Measurements from ENCODE around the gene RNF223.
"Not testable (repeated sequence)": the region's sequence is repeated elsewhere in the genome, so short reads cannot be mapped to it uniquely, and the experiment has no call there.

RNF223 gene

DNA sequence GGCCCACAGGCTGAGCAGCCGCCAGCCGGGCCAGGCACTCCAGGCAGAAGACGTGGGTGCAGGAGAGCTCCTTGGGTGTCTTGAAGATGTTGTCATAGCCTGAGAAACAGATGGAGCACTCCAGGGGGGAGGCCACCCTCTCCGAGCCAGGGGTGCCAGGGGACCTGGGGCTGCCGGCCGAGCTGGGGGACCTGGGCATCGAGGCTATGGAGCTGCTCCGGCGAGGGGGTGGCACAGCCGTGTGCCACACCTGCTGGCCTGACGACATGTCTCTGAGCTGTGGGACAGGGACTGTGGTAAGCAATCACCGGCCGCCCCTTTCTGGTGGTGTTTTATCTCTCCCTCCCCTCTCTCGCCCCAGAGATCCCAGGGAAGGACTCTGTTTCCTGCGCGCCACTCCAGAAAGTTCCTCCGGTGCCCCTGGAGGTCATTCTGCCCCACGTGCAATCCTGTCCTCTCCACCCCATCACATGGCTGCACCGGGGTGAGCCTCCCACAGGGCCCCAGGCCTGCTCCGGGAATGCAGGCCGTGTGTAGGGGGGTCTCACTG lies 1.7 kb downstream of the RNF223 start:
- DNase-seq (ENCODE audit: low read depth) = no peak

DNA sequence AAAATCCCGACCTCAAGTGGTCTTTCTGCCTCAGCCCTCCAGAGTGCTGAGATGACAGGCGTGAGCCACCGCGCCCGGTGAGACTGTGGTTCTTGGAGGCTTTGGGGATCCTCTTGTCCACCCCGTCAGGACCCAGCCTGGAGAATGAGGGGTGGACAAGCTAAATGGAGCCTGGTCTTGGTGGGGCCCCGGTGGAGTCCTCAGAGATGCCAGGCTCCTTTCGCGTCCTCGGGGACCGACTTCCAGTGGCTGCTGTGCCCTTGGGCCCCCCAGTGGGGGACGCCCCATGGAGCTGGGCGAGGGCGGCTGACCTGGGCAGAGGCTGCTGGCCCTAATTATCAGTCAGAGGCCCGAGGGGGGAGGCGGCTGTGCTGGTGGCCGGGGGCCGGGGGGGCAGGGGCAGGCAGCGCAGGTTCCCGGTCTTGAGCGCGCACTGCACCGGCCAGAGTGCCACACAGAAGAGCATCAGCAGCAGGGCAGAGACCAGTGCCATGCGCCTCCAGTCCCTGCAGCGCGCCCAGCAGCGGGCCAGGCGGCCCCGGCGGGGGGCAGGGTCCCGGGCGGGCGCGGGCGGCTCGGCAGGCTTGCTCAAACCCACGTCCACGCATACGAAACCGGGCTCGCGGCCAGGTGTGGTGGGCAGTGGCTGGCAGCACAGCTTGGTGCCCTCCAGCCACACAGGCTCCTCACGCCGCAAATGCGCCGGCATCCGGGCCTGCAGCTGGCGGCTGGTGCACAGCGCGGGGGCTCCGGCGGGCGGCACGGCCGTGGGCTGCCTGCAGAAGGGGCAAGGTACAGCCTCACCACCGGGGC lies 2.4 kb downstream of the RNF223 start:
- DNase-seq (ENCODE audit: low read depth) = no peak

DNA sequence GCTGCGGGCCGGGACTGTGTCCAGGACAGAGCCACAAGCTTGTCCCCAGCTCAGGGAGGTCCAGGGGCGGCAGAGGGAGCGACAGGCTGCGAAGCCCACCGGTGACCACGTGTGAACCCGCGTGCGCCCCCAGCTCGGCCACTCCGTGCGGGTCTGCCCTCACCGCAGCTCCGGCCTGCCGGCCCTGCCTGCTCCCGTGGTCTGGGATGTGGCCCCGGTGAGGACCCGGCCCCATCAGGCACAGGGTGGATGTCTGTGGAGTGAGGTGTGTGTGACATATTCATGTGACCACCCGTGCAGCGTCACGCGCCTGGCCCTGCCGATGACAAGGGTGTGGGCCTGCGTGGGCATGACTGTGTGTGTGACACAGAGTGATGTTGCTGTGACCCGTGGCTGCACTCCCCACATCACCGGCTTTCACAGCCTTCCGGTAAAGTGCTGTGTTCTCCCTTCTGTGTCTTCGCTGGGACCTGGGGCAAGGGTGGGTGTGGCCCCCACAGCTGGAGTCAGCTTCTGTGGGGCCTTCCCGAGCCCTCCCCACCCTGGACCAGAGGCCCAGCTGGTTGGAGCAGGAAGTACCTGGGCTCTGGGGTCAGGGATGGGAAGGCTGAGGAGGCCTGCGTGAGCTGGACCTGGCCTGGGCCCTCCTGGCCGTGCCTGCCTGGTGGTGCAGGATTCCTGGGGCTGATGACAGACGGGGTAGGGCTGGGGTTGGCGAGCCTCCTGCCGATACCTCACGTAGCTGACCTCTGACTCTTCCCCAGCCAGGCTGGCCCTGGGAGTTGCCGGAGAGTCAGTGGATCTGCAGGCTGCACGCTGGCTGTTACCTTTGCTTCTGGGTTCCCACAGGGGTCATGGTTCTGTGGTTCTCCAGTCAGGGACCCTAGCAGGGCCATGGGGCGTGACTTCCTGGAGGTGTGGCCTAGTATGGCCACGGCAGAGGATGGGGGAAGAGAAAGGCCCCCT lies 4.1 kb downstream of the RNF223 start:
- no peak for DNase-seq (ENCODE audit: low read depth)

DNA sequence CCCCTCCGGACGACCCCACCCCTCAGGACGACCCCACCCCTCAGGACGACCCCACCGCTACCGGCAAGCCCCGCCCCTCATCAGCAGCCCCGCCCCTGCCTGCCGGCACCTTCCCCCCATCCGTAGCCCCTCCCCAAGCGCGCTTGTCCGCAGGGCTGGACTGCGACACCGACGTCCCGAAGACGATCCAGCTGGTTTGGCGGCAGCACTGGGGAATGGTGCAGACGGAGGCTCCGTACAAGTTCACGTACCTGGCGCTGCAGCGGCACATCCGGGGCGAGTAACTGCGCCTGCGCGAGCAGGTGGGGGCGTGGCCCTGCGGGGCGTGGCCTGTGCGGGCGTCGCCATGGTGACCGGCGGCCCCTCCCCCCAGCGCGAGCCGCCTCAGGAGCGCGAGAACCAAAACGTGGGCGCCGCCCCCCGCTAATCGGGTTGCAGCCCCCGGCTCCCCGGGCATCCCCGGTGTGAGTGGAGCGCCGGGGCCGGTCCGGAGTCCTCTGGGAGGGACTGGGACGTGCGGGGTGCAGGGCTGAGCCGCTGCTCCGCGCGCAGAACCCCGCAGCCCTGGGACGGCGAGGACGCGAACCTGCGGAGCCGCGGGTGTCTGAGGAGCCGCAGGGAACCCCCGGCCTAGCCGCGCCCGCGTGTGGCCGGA lies 4.9 kb downstream of the RNF223 start:
- DNase-seq (ENCODE audit: low read depth) = peak; percentile 80

DNA sequence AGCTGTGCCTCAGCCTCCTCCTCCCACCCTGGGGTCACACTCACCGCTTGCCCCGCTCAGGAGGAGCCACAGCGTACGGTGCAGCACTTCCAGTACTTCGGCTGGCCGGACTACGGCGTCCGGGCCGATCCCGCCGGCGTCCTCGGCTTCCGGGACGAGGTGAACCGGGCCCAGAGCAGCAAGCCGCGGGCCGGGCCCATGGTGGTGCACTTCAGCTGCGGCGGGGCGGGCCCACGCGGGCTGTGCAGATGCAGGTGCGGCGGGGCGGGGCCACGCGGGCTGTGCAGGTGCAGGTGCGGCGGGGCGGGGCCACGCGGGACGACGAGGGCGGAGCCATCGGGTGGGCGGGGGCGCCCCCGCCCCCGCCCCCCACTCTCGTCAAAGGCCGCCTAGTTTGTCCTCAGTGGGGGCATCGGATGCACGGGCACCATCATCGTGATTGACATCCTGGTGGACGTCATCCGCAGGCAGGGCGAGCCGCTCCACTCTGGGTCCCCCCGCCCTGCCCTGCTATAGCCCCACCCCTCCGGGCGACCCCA lies 5.5 kb downstream of the RNF223 start:
- DNase-seq (ENCODE audit: low read depth) = no peak

DNA sequence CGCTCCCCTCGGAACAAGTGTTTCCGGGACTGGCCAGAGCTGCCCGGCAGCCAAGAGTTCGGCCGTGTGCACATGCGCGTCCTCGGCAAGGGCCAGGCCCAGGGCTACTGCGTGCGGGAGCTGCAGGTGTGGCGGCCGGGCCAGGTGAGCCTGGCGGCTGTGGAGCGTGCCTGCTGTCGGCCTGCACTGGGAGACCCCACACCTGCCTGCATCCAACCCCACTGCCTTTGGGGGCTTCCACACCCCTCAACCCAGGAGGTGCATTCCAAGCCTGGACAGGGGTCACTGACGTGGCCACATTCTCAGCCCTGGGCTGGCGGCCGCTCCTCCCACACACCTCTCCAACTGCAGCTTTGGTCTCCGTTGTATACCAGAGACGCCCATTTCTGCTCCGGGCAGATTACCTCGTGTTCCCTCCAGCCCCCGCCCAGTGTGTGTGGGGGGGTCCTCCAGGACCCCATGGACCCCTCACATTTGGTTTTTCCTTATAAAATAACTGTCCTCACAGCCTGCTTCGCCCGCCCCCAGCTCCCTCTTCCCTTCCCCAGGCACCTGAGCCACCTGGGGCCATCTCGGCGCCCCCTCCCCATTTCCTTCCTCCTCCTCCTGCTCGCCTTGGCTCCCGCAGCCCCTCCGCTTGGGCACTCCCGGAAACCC lies 6.1 kb downstream of the RNF223 start:
- DNase-seq (ENCODE audit: low read depth) = no peak

DNA sequence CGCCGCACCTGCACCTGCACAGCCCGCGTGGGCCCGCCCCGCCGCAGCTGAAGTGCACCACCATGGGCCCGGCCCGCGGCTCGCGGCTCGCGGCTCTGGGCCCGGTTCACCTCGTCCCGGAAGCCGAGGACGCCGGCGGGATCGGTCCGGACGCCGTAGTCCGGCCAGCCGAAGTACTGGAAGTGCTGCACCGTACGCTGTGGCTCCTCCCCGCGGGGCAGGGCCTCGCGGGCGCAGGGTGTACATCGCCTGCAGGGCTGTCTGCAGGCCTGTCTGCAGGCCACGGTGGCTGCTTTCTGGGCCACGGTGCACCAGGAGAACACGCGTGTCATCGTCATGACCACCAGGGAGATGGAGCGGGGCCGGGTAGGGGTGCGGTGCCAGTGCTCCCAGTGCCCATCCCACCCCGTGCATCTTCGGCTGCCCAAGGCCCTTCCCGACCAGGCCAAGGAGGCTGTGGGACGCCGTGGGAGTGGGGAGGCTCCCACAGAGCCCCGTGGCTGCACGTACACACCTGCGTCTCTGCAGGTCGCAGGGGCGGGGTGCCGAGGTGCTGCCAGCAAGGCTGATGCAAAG lies 6.7 kb downstream of the RNF223 start:
- no peak for DNase-seq (ENCODE audit: low read depth)

DNA sequence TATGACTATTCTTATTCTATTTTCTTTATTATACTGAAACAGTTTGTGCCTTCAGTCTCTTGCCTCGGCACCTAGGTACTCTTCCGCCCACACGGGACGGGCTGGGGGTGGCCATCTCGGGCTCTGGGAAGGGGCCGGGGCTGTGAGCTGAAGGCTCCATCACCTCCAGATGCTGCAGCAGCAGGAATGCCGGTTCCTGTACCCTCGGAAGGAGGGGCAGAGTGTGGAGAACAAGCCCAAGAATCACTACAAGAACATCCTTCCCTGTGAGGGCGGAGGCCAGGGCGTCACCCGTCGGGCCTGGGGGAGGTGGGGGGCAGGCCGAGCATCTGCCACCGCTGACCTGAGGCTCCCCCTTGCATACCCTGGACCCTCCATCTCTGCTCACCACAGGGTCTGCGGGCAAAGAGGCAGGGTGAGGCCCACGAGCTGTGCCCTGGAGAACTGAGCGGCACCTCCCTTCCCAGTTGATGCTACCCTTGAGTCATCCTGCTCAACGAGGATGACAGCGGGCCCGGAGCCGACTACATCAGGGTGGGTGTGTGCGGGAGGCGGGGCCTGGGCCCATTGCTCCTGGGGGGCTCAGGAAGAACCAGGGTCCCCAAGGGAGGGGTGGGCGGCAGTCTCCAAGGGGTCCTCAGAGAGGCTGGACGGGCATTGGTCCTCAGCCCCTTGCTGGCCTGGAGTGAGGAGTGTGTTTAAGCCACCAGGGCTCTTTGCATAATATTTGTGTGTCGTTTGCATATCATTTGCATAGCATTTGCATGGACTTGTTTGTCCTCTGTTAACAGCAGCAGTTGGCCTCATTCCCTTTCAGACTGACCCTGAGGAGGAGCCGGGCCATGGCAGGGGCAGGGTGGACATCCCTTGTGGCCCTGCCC lies 7.5 kb downstream of the RNF223 start:
- DNase-seq (ENCODE audit: low read depth) = no peak

DNA sequence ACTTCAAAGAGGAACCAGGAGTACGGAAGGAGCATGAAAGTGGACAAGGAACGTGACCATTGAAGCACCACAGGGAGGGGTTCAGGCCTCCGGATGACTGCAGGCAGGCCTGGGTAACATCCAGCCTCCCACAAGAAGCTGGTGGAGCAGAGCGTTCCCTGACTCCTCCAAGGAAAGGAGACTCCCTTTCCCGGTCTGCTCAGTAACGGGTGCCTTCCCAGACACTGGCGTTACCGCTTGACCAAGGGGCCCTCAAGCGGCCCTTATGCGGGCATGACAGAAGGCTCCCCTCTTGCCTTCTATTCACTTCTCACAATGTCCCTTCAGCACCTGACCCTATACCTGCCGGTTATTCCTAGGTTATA lies 8.2 kb downstream of the RNF223 start:
- not testable (repeated sequence) for DNase-seq (ENCODE audit: low read depth)

DNA sequence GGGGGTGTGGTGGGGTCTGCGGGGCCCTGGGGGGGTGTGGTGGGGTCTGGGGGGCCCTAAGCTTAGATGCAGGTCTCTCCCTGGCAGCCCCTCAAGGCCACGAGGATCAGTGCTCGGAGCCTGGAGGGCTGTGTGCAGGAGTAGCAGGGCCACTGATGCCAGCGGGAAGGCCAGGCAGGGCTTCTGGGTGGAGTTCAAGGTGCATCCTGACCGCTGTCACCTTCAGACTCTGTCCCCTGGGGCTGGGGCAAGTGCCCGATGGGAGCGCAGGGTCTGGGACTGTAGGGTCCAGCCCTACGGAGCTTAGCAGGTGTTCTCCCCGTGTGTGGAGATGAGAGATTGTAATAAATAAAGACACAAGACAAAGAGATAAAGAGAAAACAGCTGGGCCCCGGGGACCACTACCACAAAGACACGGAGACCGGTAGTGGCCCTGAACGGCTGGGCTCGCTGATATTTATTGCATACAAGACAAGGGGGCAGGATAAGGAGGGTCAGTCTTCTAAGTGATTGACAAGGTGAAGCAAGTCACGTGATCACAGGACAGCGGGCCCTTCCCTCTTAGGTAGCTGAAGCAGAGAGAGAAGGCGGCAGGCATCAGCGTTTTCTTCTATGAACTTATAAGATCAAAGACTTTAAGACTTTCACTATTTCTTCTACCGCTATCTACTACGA lies 8.7 kb downstream of the RNF223 start:
- no peak for DNase-seq (ENCODE audit: low read depth)

DNA sequence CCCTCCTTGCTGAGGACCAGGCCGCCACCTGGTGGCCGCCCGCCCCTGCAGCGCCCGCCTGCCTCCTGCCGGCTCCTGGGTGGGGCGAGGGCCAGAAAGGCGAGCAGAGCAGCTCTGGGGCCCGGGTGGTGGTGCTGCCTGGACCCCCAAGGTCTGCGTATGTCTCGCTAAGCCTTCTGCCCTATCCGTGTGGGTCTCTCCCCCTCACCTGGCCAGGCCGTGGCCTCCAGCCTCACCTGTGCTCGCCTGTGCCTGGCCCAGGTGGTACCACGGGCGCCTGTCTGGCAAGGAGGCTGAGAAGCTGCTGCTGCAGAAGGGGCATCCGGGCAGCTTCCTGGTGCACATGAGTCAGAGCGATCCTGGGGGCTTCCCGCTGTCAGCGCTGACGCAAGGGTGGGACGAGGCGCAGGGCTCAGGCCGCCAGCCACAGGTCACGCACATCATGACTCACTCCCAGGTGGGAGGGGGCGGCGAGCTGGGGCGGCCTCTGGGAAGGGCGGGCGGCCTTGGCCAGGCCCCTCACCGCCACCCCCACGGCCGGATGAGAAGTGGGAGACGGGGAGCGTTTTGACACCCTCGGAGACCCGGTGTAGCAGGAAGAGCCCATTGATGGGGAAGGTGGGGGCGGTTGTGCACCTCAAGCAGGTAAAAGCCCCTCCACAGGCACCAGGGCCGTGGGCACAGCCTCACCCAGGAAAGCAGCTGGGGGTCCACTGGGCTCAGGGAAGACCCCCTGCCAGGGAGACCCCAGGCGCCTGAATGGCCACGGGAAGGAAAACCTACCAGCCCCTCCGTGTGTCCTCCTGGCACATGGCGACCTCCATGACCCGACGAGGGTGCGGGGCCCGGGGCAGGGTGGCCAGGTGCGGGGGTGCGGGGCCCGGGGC lies 9.9 kb downstream of the RNF223 start:
- peak; percentile 78 for DNase-seq (ENCODE audit: low read depth)

DNA sequence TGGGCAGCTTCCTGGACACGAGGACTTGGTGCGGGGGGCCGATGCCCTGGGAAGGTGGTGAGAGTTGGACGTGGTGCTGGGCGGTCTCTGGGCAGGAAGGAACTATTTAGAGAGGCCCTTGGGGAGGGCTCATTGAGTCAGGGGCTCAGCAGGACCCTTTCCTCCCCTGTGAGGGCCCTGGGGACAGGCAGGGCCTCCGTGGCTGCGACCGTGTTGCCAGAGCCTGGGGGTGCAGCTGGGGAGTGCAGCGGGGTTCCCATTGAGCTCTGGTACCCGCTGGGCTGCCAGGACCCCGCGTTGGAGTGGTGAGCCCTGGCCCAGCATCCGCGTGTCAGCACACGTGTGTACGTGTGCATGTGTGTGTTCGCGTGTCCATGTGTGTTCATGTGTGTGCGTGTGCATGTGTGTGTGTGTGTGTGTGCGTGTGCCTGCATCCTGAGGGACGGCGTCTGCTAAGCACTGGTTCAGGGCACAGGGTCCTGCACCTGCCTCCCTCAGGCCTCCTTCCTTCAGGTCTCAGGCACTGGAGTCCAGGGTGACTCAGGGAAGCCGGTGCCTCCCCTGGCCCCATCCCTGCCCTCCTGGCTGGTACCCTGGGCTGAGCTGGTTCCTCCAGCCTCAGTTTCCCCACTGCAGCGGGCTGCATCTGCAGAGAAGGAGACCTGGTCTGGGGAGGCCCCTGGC lies 10.7 kb downstream of the RNF223 start:
- DNase-seq (ENCODE audit: low read depth) = no peak

DNA sequence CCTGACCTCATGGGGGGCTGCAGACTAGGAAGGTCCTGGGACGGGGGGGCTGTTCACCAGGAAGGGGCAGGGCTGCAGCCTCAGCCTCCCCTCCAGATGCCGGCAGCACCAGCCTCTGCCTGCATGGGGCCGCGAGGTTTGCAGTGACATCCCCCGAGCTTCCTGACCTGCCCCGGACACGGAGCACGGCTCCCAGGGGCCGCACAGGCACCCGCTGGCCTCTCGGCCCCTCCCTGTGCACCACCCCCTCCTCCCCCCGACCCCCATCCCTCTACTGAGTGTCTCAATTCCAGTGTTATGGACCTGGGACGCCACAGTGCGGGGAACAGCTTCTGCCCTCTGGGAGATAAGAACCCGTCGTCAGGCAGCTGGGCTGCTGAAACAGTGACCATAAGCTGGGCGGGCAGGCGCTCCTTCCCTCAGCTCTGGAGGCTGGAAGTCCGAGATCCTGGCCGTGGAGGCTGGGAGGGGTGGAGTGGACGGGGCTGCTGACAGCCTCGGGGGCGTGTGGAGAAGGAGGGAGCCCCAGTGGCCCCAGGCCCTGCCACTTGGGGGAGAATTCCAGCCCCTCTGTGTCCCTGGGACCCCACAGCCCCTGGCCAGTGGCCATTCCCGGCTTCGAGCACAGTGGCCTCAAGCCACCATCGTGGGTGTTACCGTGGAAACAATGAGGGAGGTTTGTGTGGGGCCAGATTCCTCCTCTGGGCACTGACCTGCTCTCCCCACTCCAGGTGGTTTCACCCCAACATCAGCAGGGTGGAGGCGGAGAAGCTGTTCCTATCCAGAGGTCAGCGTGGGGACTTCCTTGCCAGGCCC lies 11.6 kb downstream of the RNF223 start:
- DNase-seq (ENCODE audit: low read depth) = no peak

DNA sequence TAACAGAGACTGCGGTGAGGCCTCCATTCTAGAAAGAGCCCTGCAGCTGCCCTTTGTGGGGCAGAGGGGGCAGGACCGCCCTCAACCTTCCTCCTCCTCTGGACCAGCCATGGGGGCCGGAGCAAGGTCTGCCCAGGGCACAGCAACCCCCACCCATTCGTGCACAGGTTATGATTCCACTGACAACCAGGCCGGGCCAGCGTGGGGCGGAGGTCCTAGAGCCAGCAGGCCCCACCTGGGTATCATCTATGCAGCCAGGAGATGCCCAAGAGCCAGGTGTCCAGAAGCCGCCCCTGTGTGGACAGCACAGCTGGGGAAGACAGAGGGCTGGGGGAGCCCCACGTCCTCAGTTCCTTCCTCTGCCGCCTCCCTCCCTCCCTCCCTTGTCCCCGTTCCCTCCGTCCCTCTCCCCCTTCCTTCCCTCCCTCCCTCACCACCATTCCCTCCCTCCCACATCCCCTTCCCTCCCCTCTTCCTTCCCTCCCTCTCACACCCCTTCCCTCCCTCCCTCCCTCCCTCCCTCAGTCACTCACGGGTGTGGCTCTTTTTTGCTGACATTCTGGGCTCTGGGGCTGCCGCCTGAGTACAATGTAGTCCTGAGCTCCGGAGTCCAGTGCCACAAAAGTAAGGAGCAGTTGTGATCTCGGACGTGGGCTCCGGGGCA lies 12.3 kb downstream of the RNF223 start:
- DNase-seq (ENCODE audit: low read depth) = no peak

DNA sequence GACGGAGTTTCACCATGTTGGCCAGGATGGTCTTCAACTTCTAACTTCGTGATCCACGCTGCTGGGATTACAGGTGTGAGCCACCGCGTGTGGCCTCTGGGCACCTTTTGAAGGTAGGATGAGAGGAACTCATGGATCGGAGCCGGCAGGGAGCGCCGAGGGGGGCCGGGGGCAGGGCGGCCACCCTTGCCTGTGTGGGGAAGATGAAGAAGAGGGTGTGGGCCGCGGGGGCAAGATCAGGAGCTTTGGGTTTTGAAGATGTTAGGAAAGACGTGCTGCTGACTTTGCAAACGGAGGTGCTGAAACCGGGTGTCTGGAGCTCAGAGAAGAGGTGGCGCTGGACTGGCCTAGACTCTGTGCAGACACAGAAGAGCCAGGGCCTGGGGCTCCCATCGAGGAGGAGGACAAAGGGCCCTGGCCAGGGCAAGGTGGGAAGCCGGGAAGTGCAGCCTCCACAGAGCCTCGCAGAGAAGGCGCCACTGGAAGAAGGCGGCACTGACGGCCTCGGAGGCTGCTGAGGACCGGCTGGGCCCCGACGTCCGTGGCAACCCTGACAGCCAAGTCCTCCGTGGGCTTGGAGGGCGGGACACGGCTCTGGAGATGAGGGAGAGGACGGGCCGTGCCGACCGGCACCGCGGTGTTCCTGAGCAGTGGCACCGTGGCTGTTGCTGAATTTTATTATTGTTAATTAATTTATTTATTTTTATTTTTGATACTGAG lies 13.7 kb downstream of the RNF223 start:
- DNase-seq (ENCODE audit: low read depth) = no peak
